ENCODE measurements around the gene ELK3. TPM values are rescaled to one million over a fixed set of nuclear protein-coding genes. Genes with fewer than 3 reads are reported as not detected.
A peak's percentile ranks its signal among the peaks of the same experiment; 100 is the strongest.

ELK3 gene
- polyA plus RNA-seq, 2 of the 4 experiments (the other 2 are of a cell fraction): 33.1 to 38.6 TPM

DNA sequence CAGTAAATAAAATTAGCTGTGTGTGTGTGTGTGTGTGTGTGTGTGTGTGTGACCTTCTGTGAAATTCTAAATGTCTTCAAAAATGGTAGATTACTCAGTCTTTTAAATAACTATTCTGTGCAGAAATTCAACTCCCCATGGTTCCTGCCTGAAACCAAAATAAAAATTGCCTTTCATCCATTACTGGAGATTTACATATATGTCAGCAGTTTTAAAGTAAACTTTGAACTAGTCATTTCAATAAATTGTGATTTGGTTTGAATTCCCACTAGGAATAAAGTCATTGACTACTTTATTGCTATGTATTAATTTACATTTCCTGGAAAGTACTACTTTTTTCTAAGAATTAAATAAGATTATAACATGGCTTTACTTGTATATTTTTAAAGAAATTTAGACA lies 5.3 kb downstream of the ELK3 start:
- POLR2A ChIA-PET: interaction anchor here (2.2 kb wide), 1 partner anchor 20 kb away, joined by 9 read pairs; no protein-coding TSS in a partner anchor
- TF ChIP-seq BHLHE40 (IDR thresholded peaks at IDR 0.05; ENCODE audit: low read depth, low read length) (no peak), PHF8 (IDR thresholded peaks at IDR 0.05; ENCODE audit: borderline replicate concordance, low read depth) (no peak), ZC3H11A (IDR thresholded peaks at IDR 0.05) (no peak), HDAC2 (IDR thresholded peaks at IDR 0.05) (no peak), POLR2AphosphoS2 (conservative IDR thresholded peaks at IDR 0.05; ENCODE audit: low read length) (no peak), MAFK (IDR thresholded peaks at IDR 0.05; ENCODE audit: partially characterized antibody) (peak; percentile 85)
- TF ChIP-seq, protein P1, sequence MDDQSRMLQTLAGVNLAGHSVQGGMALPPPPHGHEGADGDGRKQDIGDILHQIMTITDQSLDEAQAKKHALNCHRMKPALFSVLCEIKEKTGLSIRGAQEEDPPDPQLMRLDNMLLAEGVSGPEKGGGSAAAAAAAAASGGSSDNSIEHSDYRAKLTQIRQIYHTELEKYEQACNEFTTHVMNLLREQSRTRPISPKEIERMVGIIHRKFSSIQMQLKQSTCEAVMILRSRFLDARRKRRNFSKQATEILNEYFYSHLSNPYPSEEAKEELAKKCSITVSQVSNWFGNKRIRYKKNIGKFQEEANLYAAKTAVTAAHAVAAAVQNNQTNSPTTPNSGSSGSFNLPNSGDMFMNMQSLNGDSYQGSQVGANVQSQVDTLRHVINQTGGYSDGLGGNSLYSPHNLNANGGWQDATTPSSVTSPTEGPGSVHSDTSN (IDR thresholded peaks at IDR 0.05): no peak

DNA sequence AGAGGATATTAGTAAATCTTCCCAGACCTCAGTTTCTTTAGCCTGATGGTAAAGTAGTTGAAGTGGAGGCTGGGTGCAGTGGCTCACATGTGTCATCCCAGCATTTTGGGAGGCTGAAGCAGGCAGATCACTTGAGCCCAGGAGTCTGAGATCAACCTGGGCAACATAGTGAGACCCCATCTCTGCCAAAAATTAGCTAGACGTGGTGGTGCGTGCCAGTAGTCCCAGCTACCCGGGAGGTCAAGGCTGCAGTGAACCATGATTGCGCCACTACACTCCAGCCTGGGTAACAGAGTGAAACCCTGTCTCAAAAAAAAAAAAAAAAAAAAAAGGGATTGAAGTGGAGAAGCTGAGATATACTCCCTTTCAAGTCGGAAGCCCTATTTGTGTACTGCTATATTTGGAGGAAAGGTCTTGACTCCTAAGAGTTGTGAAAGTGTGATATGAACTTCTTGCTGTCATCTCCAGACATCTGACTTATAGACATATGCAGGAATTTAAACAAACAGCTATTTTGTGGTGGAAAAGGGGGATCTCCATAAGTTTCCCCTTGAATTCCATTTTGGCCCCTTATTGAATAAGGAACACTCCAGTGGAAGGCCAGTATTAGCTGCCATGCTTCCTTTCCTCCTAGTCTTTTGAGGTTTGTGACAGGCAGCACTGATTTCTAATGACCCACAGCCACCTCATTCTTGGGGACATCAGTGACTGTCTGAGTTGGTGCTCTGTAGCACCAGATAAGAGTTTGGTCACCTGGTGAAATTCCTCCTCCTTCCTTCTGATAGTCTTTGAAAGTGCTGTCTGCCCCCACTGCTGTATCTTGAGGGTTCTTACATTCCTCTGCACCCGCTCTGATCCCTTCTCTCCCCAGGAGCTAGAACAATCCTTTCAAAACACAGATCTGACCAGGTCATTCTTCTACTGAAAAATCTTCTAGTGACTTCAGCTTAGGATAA lies 7.4 kb downstream of the ELK3 start:
- ATAC-seq: no peak
- H3K27ac ChIP-seq: no peak overlapping the region
- CTCF ChIA-PET: interaction anchor here (0.6 to 6.0 kb wide), 8 partner anchors 9 to 145 kb away, joined by 3 to 41 read pairs (median 4); no protein-coding TSS in a partner anchor

More for the DNA sequence above, 5.3 kb downstream of the ELK3 start:
- Histone ChIP-seq H3K27ac (peak overlapping the region; percentile 86 to 90), H3K4me1 (peaks cover 38% of the 10 kb centered on the region), H3K9me3 (peaks cover 12% of the 10 kb centered on the region; the same call in 2 of the 3 replicates), H3K4me3 (no peak overlapping the region), H3K4me2 (peak overlapping the region; percentile 91)
- no peak for FAIRE-seq
- CTCF ChIA-PET: interaction anchor here (1.7 to 3.1 kb wide), 3 partner anchors 9 to 16 kb away, joined by 3 to 17 read pairs (median 8); no protein-coding TSS in a partner anchor
- ATAC-seq: no peak
- DNase-seq (ENCODE audit: low read depth in 1 of 2, low spot score in 1 of 2): no peak

DNA sequence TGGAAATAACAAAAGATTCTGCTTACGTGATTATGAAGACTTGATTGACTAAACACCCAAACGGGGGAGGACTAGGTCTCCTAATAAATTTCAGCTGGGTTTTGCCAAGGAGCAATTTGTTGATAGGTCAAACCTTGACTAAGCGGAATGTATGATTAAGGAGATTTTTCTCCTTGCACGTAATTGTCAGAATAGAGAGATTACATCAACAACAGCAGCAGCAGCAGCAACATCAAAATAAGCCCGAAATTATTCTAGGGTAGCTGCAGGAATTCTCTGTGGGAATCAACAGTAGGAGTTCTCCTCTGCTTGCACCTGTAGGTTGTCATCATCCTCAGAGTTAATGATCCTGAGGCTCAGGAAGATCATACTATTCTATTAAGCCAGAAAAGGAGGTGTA lies 10.2 kb downstream of the ELK3 start:
- TF ChIP-seq MAFK (IDR thresholded peaks at IDR 0.05; ENCODE audit: partially characterized antibody) (no peak), FOSB (CRISPR knock-in tag; IDR thresholded peaks at IDR 0.05) (no peak), TP53 (CRISPR knock-in tag; IDR thresholded peaks at IDR 0.05) (no peak), EP300 (IDR thresholded peaks at IDR 0.05) (no peak), POLR2A (IDR thresholded peaks at IDR 0.05; ENCODE audit: low read length) (no peak), RARB (CRISPR knock-in tag; IDR thresholded peaks at IDR 0.05) (no peak), CHD4 (IDR thresholded peaks at IDR 0.05; ENCODE audit: borderline replicate concordance) (no peak), NFE2L2 (conservative IDR thresholded peaks at IDR 0.05; ENCODE audit: low read length) (no peak), CBX8 (IDR thresholded peaks at IDR 0.05) (no peak), CHD2 (IDR thresholded peaks at IDR 0.05; ENCODE audit: low read length, partially characterized antibody) (no peak), ZFP36 (IDR thresholded peaks at IDR 0.05; ENCODE audit: borderline replicate concordance, partially characterized antibody) (no peak), ZNF302 (CRISPR knock-in tag; IDR thresholded peaks at IDR 0.05) (no peak), RCOR1 (IDR thresholded peaks at IDR 0.05; ENCODE audit: low read depth, low read length) (no peak), HEYL (CRISPR knock-in tag; IDR thresholded peaks at IDR 0.05) (no peak), HDAC2 (IDR thresholded peaks at IDR 0.05) (no peak)
- TF ChIP-seq, protein P2, sequence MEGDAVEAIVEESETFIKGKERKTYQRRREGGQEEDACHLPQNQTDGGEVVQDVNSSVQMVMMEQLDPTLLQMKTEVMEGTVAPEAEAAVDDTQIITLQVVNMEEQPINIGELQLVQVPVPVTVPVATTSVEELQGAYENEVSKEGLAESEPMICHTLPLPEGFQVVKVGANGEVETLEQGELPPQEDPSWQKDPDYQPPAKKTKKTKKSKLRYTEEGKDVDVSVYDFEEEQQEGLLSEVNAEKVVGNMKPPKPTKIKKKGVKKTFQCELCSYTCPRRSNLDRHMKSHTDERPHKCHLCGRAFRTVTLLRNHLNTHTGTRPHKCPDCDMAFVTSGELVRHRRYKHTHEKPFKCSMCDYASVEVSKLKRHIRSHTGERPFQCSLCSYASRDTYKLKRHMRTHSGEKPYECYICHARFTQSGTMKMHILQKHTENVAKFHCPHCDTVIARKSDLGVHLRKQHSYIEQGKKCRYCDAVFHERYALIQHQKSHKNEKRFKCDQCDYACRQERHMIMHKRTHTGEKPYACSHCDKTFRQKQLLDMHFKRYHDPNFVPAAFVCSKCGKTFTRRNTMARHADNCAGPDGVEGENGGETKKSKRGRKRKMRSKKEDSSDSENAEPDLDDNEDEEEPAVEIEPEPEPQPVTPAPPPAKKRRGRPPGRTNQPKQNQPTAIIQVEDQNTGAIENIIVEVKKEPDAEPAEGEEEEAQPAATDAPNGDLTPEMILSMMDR (IDR thresholded peaks at IDR 0.05): no peak
- TF ChIP-seq, protein P3, sequence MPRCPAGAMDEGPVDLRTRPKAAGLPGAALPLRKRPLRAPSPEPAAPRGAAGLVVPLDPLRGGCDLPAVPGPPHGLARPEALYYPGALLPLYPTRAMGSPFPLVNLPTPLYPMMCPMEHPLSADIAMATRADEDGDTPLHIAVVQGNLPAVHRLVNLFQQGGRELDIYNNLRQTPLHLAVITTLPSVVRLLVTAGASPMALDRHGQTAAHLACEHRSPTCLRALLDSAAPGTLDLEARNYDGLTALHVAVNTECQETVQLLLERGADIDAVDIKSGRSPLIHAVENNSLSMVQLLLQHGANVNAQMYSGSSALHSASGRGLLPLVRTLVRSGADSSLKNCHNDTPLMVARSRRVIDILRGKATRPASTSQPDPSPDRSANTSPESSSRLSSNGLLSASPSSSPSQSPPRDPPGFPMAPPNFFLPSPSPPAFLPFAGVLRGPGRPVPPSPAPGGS (IDR thresholded peaks at IDR 0.05): no peak
- TF ChIP-seq, protein P1 (IDR thresholded peaks at IDR 0.05): no peak
- TF ChIP-seq, protein P4, sequence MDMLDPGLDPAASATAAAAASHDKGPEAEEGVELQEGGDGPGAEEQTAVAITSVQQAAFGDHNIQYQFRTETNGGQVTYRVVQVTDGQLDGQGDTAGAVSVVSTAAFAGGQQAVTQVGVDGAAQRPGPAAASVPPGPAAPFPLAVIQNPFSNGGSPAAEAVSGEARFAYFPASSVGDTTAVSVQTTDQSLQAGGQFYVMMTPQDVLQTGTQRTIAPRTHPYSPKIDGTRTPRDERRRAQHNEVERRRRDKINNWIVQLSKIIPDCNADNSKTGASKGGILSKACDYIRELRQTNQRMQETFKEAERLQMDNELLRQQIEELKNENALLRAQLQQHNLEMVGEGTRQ (IDR thresholded peaks at IDR 0.05): no peak
- no peak for FAIRE-seq
- no peak overlapping the region for H3K4me2 ChIP-seq
- ATAC-seq: no peak
- ChIA-PET CTCF (interaction anchor here (1.2 to 6.0 kb wide), 2 partner anchors 11 to 312 kb away, joined by 3 to 41 read pairs; no protein-coding TSS in a partner anchor), POLR2A (no interaction called here)
- H3K27ac ChIP-seq: no peak overlapping the region
- DNase-seq (ENCODE audit: low read depth in 1 of 2, low spot score in 1 of 2): no peak
- no peak overlapping the region for H3K4me3 ChIP-seq
- peaks cover 16% of the 10 kb centered on the region; the same call in 2 of the 3 replicates for H3K9me3 ChIP-seq
- WGBS (ENCODE audit: missing lambda C conversion rate): 90% methylated on average over 5 of the region's 5 CpGs
- H3K4me1 ChIP-seq: peaks cover 18% of the 10 kb centered on the region

More for the DNA sequence above, 7.4 kb downstream of the ELK3 start:
- Histone ChIP-seq H3K4me1 (peaks cover 33% of the 10 kb centered on the region), H3K4me2 (no peak overlapping the region), H3K4me3 (no peak overlapping the region), H3K9me3 (peaks cover 16% of the 10 kb centered on the region; the same call in 2 of the 3 replicates)
- TF ChIP-seq NR3C1 (IDR thresholded peaks at IDR 0.05) (no peak), CEBPB (IDR thresholded peaks at IDR 0.05) (0 out of 4 replicates have a peak, but pooled peaks of 1 of the 2 experiments have one; percentile 20), EP300 (IDR thresholded peaks at IDR 0.05) (no peak)
- 93% methylated on average over 6 of the region's 6 CpGs for WGBS (ENCODE audit: missing lambda C conversion rate)
- POLR2A ChIA-PET: no interaction called here
- no peak for DNase-seq (ENCODE audit: low read depth in 1 of 2, low spot score in 1 of 2)
- FAIRE-seq: no peak

All from A549 (cell line).